PC-3 (cell line): Measurements from ENCODE around the gene SMCR8.

ENCODE experiments used
- CTCF ChIP-seq: fragments of 300-600 bp; sonication (generic); conservative IDR thresholded peaks from 2 replicates; pipeline ENCODE4 v1.5.1; 2017; ENCODE audit warnings: antibody characterized with exemption, low read depth, mild to moderate bottlenecking, low read length
- EZH2 ChIP-seq: fragments of 300-600 bp; sonication (generic); IDR thresholded peaks from one replicate; pipeline ENCODE4 v1.6.1; 2017; ENCODE audit warnings: antibody characterized with exemption, mild to moderate bottlenecking, low read length; ENCODE audit not compliant: unreplicated experiment
- EZH2phosphoT487 ChIP-seq: fragments of 300-600 bp; sonication (generic); IDR thresholded peaks from 2 replicates; pipeline ENCODE4 v1.6.1; 2018; ENCODE audit warnings: mild to moderate bottlenecking, antibody characterized with exemption, low read length, borderline replicate concordance

- TF ChIP-seq CTCF (no peak), EZH2phosphoT487 (no peak), EZH2 (no peak)
Observed at GRCh38 chr17:18280766-18281371, 34.2 kb upstream of the SMCR8 start.
